Glomerular visceral epithelial cell (primary cell): ENCODE data around the gene CLP1.
"Not testable (repeated sequence)": the region's sequence is repeated elsewhere in the genome, so short reads cannot be mapped to it uniquely, and the experiment has no call there.

Source experiments
- DNase-seq: peaks from one replicate; pipeline ENCODE4 v3.0.0-alpha.2; 2016; ENCODE audit errors: extremely low spot score

The CLP1 gene

DNA sequence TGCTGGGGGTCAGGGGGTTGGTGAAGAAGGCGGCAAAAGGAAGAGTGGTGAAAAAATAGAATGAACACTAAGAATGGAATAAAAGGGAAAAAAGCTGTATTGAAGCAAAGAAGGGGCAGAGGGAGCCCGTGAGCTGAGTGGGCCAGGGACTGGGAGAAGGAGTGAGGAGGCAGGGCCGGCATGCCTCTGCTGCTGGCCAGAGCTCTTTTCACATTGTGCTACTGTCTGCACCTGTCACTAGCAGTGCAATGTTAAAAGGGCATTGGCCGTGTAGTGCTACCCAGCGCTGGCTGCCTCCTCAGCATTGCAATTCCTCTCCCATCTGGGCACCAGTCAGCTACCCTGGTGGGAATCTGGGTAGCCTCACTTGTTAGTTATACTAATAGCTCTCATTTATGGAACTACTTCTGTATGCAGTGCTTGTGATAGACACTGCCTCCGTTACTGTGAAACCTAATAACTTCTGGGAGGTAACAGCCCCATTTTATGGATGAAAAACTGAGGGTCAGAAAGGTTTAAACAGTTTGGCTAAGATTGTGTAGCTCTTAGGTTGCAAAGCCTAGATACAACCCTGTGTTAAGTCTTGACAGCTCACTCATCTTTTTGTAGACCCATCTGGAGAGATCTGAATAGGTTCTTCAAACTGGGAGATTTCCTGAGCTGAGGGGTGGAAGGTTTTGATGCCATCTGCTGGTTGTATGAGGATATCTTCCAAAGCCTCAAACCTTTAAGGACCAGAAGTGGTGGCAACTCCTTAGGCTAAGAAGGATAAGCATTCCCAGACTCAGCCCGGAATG is 16.4 kb upstream of the CLP1 start:
- DNase-seq, result peak; percentile 51

DNA sequence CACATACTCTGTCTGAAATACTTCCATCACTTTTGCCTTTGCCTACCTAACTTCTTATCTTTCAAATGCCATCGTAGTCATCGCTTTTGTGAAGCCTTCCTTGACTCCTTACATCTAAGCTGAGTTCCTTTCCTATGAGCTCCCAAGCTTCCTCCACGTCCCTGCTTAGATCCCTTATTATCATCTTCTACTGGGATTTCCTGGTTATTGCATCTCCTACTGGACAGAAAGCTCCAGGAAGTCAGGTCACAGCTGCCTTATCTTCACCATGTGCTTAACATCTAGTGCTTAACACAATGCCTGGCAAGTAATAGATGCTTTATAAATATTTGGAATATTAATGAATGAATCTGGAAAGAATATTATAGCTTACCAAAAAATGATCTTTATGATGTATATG is 13.8 kb upstream of the CLP1 start:
- no peak for DNase-seq

DNA sequence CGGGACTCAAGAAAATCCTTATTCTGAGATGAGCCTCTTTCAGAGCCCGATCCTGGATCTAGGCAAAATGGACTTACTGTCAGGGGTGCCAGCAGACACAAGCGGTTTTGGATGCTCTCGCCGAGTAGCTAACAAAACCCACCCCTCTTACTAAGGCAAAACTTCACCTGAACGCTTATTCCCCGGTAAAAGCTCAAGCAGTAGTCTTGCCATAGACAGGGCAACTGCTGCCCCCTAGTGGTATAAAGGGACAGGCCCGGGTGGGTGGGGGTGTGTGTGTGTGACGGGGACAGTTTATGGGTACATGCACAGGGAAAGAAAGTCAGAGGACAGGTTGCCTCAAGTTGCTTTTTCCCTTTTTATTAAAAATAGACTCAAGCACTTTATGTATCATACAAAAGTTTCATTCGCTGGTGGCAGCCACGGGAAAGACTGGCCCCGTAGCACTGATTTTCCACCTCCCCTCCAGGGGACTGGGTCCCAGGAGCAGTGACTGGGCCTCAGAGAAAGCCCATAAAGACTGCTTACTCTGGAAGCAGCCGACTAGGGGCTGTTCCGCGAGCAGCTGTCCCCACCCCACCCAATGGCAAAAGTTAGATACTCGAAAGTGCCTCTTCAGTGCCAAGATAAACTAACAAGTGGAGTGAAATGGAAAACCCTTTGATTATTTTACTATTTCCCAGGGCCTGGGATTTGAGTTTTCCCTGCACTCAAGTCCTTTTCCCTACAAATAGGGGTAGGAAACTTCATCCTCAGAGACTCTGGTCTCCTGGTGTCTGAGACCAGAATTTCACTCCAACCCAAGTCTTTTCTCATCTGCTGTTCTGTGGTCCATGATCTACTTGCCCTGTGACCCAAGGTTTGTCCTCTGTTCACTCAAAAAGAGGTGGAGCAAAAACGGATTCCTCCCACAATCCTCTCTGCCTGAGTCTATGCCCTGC is 12.5 kb upstream of the CLP1 start:
- peak; percentile 69 for DNase-seq

DNA sequence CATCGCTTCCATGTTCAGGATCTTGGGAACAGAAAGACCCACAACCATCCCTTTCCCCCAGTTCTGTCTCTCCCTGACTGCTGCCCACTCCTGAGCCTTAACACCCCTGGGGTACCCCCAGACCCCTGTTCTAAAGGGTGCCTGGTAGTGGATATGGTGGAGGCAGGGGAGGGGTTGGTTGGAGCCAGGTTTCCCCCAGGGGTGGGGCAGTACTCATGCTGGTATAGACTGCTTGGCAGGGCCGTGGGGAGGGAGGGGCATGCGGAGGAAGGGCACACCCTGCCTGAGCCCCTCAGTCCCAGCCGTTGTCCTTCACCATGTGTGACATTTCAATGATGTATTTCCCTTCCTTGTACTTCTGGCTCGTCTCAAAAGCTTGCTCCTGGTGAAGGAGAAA is 11.9 kb upstream of the CLP1 start:
- no peak for DNase-seq

DNA sequence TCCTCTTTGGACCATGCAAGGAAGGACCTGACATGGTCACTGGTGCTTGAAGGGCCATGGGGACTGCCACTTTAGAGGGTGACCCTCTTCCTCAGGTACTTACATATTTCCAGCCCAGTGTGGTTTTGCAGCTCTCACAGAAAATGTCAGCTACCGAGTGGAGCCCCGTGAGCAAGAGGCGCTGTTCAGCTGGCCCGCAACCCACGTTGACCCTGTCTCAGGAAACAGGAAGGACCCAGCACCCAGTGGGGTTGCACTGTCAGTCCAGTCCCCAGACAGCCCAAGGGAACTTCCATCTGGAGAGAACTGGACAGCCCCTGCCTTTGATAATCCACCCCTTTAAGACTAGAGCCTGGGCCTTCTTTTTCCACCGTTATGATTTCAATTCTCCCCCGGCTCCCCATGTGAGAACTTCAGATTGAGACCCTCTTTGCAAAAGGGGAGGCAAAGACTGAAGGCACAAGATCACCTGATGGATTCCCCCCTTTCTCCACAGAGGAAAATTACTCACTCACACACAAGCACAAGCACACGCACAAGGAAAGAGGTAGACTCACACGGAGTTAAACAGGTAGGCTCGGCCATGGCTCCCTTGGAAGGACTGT is 11.3 kb upstream of the CLP1 start:
- no peak for DNase-seq

DNA sequence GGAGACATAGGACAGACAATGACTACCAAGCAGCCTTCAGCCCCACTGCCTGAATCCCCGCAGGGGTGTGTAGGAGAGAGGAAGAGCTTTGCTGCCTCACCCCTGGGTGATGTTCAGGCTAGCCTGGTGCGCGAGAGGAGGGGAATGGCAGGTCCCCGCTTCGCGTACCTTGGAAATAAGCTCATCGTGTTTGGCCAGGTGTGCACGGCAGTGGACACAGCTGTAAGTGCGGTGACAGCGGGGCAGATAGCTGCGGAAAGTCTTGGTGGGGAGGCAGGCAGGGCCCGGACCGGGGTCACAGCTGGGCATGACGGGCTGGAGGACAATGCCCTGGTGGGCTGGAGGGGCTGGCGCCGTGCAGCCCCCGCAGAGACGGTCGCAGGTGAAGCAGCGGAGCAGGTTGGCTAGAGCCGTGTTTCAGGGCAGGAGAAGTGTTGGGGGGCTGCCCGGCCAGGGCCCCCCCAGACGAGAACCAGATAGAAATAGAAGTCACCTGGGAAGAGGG is 10.7 kb upstream of the CLP1 start:
- DNase-seq, result no peak

DNA sequence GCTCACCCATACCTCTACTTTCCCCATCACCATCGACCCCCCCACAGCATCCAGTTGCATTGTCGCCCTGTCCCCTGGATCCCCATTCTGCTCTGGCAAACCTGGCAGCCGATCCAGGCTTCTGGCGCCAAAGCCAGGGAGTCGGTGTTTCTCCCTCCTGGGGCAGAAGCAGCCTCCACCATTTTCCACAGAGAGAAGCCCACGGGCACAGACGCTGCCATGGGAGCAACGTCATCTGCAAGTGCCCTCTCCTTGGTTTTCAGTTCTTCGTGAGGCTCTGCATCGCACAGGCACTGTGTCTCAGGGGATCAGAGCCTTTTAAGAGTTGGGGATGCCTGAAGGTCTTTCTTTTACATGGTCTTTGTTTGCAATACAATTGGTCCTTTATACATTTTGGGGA is 10.2 kb upstream of the CLP1 start:
- no peak for DNase-seq

DNA sequence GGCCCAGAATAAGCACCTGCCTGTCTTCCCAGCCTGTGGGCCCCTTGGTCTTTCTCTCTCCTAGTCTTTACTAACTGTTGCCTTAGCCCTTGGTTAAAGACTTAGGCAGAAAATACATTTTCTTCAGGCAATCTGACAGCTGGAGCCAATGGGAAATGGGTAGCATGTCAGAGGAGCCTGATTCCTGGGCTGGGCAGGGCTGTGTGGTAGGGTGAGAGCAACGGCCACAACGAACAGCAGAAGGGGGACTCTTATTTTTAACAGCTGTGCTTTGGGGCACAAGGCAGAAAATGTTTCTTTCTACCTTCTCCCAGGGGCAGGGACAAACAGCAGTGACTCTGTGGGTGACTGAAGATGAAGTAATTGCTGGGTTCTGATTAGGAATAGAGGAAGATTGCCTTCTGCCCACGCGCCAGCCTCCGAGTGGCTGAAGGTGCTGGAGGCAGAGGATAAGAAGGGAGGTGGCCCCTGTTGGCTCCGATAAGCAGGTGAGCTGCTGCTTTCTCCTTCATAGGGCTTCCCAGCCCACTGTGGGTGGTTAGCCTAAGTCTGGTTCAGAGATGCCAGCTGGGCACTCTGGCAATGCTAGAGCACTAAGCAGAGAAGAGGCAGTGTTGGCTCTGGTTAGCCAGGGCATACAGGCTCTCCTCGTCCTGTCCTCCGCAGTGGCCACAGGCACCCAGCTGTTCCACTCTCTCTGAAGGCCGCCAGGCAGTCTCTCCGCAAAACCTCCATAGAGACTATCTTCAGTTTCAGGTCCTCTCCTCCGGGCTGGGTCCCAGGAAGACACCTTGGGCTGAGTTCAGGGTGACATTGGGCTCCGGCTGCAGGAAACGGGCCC is 9.4 kb upstream of the CLP1 start:
- peak; percentile 31 for DNase-seq

DNA sequence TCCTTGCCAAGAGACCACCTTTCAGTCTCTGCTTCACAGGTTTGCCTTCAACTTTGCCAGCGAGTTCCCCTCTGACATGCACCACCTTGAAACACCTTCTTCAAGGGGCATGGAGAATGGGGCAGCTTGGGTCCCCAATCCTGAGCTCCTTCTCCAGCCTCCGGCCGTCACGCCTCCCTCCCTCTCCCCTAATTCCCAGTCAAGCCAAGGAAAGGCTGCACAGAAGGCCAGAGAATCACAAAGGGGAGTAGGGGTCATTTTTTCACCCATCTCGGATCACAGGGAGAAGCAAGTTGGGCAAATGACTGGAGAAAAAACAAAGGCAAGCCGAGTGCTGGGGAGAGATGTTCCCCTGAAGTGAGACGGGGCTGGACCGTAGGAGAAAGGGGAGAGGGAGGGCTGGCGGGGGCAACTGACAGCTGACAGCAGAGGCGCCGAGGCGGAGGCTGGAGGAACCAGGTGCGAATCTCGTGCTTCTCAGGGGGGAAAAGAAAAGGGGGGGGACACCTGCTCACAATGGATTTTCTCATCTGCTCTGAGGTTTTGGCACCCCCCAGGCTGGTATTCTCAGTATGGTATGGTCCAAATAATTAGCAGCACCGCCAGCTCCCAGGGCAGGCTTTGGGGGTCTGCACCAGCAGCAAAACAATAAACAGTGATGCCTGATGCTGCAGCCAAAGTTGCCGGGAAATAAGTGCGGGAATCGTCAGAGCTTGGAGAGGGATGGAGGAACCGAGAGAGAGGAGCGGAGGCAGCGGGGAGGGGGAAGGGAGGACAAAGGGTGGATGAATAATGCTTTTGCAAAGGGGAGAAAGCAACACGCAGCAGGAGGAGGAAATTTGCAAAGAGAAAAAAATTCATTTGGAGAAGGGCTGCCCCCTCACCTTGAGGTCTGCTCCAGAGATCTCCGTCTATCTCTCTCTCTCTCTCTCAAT is 8.5 kb upstream of the CLP1 start:
- peak; percentile 25 for DNase-seq

DNA sequence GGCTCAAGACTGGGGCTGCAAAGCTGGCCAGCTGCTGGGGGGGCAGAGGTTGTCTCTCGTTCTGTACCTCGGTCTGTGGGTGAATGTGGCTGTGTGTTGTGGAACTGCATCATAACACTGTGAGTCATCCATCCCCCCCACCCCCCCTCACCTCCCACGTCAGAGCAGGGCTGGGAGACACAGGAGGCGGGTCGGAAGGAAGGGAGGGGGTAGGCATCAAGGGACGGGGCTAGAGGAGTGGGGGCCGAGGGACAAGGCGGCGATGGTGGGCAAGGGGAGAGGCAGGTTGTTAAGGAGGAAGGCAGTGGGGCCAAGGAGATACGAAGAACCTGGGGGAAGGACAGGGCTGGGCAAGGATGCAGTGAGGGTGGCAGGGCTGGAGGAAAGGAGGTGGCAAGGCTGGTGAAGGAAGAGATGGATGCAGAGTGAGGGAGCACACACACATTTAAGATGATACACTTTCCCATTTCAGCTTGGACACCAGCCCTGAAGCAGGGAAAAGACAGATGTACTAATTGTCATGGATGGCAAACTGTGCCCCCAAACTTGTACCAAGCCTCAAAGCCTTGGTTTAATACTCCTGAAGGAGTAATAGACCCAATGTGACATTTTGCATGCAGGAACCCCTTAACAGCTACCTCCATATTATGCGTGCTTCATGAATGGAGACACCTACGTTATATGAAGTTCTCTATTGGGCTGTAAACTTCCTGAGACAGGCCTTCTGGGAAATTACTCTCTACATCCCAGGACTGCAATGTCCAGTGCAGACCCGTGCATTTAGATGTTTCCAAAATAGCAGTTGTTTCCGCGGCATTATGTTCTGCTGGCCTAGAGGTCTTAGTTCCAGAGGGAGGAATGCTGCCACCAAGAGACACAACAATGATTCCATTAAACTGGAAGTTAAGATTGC is 7.5 kb upstream of the CLP1 start, which contains the start of gene YPEL4:
YPEL4 (minus strand) TSS at position 87 of the 913 bp plus-strand sequence. CDS start 2,805 bp downstream, outside the sequence.
- peak; percentile 76 for DNase-seq

DNA sequence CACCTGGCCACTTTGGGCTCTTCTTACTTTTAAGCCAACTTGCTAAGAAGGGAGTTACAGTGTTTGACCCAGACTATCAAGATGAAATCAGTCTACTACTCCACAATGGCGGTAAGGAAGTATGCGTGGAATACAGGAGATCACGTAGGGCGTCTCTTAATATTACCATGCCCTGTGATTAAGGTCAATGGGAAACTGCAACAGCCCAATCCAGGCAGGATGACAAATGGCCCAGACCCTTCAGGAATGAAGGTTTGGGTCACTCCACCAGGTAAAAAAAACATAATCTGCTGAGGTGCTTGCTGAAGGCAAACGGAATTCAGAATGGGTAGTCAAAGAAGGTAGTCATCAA is 6.8 kb upstream of the CLP1 start:
- DNase-seq, result no peak

DNA sequence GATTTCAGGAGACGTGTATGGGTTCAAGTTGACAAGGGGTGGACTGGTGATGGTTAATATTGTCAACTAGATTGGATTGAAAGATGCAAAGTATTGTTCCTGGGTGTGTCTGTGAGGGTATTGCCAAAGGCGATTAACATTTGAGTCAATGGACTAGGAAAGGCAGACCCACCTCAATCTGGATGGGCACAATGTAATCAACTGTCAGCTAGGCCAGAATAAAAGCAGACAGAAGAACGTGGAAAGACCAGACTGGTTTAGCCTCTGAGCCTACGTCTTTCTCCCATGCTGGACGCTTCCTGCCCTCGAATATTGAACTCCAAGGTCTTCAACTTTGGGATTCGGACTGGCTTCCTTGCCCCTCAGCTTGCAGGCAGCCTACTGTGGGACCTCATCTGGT is 6.2 kb upstream of the CLP1 start:
- no peak for DNase-seq

DNA sequence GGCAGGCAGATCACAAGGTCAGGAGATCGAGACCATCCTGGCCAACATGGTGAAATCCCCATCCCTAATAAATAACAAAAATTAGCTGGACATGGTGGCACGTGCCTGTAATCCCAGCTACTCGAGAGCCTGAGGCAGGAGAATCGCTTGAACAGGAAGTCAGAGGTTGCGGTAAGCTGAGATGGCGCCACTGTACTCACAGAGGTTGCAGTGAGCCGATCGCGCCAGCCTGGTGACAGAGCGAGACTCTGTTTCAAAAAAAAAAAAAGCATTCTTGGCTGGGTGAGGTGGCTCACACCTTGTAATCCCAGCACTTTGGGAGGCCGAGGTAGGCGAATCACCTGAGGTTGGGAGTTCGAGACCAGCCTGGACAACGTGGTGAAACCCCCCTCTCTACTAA is 5.3 kb upstream of the CLP1 start:
- DNase-seq, result not testable (repeated sequence)

DNA sequence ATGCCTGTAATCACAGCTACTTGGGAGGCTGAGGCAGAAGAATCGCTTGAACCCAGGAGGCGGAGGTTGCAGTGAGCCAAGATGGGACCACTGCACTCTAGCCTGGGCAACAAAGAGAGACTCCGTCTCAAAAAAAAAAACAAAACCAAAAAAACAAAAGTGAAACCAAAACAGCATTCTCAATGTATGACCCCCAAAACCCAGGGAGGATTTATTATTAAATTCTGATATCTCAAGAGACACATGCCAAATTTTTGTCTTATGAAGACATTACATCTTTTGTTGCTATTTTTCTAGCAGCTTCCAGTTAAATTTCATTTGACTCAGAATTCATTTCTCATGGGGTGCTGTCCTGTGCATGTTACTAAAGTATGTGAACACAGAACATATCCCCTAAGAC is 4.9 kb upstream of the CLP1 start:
- DNase-seq, result no peak

DNA sequence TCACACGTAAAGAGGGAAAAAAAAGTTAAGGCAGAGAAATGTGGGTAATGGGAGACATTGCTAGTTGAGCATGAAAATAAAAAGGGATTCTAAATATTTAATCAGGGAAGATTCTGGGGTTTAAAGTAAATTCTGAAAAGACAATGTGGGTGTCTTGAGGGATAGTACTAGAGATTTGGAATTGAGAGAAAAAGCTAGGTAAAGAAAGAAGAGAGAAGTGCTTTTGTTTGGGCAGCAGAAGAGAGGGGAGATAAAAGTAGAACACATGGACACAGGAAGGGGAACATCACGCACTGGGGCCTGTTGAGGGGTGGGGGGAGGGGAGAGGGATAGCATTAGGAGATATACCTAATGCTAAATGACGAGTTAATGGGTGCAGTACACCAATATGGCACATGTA is 4.4 kb upstream of the CLP1 start:
- DNase-seq, result no peak

DNA sequence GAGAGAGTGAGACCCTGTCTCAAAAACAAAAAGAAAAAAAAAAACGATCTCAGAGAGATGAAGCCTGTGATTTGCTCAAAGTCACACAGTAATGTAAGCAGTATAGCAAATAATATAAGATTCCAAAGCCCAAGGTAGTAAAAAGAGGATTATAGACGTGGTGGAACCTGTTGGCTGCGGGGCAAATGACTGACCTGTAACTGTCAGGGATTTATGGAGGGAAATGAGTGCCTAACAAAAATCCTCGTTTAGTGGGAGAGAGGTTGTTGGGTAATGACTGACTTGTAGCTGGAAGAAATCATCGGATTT is 723 bp upstream of the CLP1 start:
- DNase-seq, result no peak

DNA sequence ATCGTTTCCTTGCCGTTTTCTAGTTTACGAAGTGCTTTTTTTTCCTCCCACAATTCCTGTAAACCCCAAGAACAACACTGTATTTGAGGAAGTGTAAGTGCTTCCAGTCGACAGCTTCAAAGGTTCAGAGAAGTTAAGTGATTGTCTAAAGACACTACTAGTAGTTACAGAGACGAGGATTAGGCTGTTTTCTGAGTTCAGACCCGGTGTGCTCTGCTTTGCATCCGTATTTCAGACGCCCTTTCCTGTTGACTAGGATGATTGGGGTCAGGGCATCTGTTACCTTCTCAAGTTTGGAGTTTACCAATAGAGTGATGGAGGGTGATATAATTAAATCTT is 430 bp downstream of the CLP1 start:
- DNase-seq, result no peak

DNA sequence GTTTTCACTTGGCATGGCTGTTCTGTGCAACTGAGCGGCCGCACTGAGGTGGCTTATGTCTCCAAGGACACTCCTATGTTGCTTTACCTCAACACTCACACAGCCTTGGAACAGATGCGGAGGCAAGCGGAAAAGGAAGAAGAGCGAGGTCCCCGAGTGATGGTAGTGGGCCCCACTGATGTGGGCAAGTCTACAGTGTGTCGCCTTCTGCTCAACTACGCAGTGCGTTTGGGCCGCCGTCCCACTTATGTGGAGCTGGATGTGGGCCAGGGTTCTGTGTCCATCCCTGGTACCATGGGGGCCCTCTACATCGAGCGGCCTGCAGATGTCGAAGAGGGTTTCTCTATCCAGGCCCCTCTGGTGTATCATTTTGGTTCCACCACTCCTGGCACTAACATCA is 2.1 kb downstream of the CLP1 start:
- no peak for DNase-seq

DNA sequence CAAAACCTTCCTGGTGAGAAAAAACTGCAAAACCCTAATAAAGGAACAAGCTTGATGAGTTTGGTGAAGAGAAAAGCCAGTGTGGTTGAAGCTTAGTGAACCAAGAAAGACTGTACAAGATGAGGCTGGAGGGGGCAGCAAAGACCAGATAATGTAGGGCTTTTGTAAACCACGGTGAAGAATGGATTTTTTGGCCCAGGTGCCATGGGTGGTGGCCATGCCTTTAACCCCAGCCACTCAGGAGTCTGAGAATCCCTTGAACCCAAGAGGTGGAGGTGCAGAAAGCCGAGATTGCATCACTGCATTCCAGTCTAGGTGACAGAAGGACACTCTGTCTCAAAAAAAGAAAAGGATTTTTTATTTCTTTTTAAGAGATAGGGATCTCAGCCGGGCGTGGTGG is 5.3 kb downstream of the CLP1 start:
- DNase-seq, result peak; percentile 25

DNA sequence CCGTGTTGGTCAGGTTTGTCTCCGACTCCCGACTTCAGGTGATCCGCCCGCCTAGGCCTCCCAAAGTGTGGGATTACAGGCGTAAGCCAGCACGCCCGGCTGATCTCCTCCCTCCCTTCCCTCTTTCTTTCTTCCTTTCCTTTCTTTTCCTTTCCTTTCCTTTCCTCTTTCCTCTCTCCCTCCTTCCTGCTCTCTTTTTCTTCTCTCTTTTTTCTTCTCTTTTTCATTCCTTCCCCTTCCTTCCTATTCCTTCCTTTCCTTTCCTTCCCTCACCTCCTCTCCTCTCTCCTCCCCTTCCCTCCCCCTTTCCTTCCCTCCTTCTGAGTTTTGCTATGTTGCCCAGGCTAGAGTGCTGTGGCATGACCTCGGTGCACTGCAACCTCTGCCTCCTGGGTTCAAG is 6.4 kb downstream of the CLP1 start:
- no peak for DNase-seq
